KBM-7 (cell line): ENCODE data around the gene CUL4A.

ENCODE experiments used
- DNase-seq: peaks from one replicate; pipeline ENCODE4 v3.0.0-alpha.2; 2015
- in situ Hi-C: fragments of 300-500 bp; cut with MboI; formaldehyde crosslinking; loops from 2 replicates; pipeline ENCODE4 v1.14.3; 2020; ENCODE audit warnings: low sequenced_read_pairs, low pct_unique_long_range_greater_than_20kb, mixed read lengths

Gene CUL4A

DNA sequence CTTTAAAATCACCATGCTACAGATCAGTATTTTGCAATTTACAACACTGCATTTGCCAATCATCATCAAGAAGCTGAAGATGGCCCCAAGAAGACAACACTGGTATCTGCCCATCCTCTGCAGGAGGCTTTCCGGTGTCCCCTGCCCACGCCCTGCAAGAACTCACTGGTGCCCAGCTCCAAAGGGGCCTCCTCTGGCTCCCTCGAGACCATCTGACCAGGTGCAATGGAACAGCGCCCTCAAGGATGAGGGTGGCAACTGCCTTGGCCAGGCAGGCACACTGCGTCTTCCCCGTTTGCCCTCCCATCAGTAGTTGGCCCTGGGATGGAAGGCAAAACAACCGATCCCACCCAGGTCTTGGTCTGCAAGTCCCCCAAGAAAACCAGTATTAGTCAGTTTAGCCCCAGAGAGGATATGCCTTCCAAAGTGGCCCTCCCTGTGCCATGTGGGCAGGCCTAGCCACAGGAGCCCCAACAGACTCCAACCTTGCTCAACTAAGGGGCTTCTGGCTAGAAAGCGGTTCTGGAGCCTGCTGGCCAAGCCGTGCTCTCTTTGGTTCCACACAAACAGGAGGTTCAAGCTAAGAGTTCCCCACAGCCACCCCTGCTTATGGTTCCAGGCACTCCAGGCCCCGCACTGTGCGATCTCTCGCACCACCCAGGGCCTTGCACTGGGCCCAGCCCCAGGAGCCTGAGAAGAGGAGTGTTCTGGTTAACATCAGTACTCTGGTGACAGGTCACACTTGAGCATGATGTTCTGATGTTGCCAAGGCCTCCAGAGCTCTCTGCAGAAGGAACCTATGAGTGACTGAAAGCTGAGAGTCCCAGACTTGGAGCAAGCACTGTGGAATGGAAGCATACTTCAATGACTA lies 5.7 kb upstream of the CUL4A start:
- DNase-seq, result no peak
- in situ Hi-C loops, result no loop called here

DNA sequence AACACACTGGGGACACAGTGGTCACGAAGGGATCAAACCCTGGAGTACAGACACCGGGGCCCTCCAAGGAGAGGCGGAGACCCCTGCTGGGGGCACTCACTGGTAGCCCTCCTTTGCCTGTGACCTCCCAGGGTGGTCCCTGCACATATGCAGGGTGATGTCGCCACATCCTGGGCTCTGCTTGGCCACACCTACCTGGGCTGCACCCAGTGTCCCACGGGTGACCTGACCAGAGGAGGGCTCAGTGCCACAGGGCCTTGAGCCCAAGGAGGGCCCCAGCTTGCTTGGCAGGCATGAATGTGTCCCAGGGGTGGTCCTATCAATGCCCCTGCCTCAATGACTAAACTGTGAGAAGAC lies 5.1 kb upstream of the CUL4A start:
- in situ Hi-C loops, result no loop called here
- no peak for DNase-seq

DNA sequence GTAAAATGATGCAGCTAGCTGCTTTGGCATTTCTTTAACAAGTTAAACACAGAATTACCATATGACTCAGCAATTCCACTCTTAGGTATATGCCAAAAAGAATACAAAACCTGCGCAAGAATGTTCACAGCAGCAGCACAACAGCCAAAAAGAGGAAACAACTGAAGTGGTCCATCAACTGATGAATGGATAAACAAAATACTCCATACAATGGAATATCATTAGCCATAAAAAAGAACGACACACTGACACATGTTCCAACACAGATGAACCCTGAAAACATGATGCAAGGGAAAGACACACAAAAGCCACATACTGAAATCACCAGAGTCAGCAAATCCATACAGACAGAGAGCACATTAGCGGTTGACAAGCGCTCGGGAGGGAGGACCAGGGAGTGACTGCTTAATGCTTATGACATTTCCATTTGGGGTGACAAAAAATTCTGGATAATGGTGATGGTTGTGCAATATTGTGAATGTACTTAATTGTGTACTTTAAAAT lies 3.9 kb upstream of the CUL4A start:
- in situ Hi-C loops, result no loop called here
- no peak for DNase-seq

DNA sequence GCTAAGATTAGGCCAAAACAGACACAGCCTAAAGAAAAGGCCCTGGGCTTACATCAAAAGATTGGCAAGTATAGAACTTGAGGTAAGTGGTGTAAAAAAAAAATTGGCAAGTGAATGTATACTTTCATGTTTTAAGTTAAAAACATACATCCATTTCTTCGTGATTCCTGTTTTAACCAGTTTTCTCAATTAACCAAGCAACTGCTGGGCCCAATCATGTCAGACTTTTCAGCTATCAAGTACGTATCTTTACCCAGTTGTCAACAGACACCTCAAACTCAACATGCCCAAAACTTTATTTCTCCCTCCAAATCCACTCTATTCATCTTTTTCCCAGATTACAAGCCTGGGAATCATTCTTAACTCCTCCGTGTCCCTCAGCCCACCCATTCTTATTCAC lies 2.0 kb upstream of the CUL4A start:
- in situ Hi-C loops, result no loop called here
- DNase-seq, result no peak

DNA sequence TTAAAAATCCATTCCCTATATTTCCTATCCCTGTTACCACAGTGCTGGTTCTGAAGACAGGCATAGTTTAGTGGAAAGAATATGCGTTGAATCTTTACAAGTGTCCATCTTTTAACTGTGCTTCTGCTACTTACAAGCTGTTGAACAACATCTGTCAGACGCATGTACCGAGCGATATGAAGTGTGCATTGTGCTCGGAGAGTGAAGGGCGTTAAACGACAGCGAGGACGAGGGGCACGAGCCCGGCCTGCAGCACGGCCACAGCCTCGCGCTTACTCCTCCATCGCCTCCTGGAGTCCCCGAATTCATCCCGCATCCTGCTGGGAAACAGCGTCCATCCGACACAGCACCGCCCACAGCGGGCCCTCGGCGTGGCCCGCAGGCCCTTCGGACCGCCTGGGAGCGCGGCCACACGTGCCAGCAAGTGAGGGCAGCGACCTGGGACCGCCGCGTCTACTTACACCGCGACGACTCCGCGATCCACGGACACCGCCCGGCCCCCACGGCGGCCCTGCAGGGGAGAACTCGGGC lies 1.5 kb upstream of the CUL4A start:
- in situ Hi-C loops, result no loop called here
- DNase-seq, result peak; percentile 52

DNA sequence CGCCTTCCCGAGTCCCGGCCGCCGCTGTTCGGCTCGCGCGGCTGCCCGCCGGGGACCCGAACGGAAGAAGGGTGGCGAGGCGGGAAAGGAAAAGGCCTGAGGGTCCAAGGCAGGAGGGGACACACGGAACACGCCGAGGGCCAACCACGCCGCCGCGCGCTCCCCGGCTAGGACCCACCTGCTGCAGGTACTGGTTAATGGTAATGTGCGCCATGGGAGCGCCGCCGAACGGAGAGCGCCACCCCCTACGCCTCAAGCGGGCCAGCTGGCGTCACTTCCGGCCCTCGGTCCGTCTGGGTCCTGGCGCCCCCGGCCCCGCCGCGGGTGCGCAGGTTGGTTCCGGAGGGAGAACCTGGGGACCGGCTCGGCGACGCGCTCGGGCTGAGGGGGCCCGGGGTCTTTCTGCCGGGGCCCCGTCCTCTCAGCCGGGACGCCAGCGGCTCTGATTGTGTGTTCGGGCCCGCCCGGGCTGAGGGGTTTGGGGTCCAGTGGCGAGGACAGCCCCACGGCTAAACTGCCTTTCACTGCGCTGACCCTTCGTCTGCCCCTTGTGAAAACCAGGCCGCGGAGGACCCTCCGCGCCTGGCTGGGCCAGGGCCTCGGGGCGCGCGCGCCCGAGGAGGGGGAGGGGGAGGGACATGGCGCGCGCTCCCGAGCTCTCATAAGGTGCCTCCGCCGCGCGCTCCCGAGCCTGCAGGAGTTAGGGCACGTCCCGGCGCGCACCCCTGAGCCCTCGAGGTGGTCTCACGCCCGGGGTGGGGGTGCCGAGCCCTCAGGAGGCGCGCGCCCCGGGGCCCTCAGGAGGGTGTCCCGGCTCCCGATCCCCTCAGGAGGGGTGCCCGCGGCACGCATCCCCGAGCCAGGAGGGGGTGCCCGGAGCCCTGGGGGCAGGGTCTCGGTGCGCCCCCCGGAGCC lies 735 bp upstream of the CUL4A start, which contains the start of gene PCID2:
PCID2 (minus strand) TSS at position 249 of the 915 bp plus-strand sequence; CDS start at position 214, 35 bp downstream.
- peak; percentile 90 for DNase-seq
- in situ Hi-C loops, result no loop called here

DNA sequence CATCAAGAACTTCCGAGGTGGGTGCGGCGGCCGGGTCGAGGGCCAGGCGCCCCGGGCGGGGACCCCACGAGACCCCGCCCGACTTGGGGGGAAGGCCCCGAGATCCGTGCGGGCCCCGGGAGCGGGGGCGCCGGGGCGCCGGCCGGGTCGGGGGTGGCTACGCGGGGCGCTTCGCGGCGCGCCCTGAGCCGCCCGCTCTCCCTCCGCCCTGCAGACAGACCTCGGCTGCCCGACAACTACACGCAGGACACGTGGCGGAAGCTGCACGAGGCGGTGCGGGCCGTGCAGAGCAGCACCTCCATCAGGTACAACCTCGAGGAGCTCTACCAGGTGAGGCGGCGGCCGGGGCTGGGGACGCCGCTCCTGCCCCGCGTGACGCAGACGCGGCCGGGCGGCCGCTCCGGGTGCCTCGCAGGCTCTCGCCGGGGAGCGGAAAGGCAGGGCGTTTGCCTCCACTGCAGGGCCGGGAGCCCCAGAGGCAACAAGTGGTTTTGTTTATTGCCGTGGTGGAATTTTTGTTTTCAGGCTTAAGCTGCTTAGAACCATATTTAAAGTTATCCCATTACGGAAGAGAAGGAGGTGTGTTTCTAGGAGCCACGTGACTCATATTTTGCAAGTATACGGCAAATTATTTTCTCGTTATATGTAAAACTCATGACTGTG lies 477 bp downstream of the CUL4A start:
- DNase-seq, result peak; percentile 59
- in situ Hi-C loops, result no loop called here

DNA sequence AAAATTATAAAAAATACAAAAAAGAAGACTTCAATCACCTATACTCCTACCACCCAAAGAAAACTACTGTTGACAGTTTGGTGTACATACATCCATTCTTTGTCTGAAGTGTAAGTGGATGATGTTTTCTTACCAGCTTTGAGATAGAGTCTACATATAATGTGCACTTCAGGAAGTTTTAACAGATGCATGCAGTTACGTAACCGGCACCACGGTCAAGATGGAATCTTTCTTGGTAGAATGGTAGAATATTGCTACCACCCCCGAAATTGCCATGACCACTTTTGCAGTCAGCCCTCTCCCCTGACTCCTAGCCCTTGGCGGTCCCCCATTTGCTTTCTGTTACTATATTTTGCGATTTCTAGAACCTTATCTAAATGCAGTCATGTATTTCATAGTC lies 1.4 kb downstream of the CUL4A start:
- in situ Hi-C loops, result no loop called here

DNA sequence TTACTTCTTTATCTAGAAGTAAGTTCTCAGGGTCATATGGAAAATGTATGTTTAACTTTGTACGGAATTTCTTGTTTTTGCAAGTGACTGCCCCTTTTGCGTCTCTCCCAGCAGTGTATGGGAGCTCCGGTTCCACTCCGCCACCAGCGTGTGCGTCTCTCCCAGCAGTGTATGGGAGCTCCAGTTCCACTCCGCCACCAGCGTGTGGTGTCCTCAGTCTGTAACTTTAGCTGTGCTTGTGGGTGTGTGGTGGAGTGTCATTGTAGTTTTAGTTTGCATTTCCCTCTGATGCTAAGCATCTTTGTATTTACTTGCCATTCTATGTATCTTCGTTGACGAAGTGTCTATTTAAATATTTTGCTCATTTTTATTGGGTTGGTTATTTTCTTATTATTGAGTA lies 2.4 kb downstream of the CUL4A start:
- in situ Hi-C loops, result no loop called here
- peak; percentile 44 for DNase-seq

More for the DNA sequence above, 1.4 kb downstream of the CUL4A start:
- no peak for DNase-seq

DNA sequence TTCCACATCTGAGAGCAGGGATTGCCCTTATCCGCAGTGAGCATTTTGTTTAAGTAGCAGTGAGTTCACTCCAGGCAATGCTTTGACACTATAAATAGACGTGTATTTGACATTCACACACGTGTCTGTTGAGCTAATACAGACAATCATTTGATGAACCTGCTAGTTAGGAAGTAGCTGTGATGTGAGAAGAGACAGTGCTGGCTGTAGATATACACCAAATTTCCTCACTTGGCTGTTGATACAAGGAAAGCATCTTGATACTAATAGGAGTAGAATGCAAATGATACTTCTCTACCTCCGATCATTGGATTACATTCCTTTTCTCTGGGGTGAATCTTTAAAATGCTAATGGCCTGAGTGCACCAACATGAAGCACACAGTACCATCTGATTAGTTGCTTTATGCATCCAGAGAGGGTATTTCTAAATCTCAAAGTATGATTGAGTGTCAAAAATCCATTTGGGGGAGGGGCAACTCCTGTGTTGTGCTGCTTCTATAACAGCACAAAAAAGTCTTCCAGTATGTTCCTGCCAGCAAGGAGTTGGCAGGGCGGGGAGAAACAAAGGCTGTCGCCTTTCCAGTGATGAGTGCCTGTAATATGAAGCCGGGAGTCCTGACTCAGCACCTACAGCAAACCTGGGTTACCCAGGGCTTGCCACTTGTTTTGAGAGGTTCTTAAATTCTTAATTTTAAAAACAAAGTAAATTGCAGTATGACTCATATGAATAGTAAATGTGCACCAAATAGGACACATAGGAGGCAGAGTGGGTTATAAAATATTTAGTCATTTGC lies 7.0 kb downstream of the CUL4A start:
- no peak for DNase-seq
- in situ Hi-C loops, result no loop called here

DNA sequence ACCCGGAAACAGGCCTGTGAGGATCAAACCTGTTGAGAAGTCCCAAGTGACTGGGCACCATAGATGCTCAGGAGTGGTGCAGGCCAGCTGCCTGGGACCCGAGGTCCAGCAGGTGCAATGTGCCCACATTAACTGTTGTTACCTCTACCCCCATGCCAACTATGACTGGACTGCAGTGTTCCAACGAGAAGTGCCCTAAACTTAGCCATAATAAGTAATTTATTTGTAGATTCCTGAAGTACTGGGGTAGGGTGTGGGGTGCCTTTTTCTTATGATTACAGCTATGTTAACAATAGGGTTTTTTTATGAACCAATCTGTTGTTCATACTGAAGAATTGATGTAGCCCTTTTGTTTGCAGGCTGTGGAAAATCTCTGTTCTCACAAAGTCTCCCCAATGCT lies 9.2 kb downstream of the CUL4A start:
- in situ Hi-C loops, result no loop called here
- DNase-seq, result no peak

DNA sequence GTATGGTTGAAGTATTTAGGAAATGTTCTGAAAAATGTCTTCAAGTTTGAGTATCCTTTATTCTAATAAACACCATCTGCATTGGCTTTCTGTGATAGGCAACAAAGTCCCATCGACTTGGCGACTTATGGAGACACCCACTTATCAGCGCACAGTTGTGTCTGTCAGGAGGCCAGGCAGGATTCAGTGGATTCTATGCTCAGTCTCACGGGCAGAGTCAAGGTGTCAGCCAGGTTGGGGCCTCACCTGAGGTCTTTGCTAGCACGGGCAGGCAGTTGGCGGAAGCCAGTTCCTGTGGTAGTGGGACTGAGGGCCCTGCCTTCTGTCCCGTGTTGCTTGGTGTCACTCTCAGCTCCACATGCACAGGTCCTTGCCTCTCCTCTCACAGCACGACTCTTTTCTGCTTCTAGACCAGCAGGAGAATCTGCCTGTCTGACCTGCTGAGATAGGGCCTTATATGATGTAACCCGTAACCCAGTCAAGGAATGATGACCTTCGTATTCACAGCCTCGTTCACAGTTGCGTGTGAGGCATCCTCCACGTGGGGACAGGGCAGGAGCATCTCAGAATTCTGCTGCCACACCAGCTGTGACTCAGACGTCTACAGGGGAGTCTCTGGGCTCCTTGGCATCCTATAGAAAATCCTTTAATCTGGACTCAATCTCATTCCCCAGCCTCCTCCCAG lies 10.0 kb downstream of the CUL4A start:
- in situ Hi-C loops, result no loop called here
- DNase-seq, result no peak

DNA sequence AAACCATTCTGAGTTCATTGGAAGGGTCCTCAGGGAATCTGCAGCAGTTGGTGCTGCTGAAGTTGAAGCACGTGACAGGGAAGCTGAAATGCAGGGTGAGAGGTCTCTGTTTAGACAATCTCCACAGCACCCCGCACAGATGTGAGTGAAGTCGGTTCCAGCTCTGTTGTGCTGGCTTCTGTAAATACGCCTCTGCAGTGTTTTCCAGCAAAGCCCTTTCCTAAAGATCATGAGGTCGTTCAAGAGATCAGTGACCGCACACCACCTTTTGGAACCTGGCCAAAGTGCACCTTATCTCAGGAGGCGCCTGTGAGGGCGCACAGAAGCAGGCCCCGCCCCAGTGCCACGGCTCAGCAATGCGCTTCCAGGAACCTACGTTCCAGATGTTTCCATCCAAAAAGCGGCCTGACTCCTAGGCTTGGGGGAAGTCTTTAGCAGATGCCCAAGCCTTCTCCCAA lies 10.8 kb downstream of the CUL4A start:
- in situ Hi-C loops, result no loop called here
- DNase-seq, result no peak

DNA sequence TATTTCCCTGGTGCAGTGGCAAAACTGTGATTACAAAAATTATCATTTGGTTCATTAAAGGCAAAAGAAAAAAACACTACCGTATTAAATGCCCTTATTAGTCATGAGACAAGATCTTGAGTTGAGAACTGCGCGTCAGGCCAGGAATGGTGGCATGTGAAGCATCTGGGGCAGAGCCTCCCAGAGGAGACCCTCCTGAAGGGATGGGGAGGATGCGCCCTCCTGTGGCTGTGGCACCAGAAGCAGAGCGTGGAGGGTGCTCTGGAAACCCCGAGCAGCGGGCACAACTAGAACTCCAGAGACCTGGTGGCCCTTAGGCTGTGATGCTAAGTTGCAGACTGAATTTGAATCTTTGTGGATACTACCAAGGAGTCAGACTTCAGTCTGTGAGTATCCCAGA lies 11.5 kb downstream of the CUL4A start:
- DNase-seq, result no peak
- in situ Hi-C loops, result no loop called here

DNA sequence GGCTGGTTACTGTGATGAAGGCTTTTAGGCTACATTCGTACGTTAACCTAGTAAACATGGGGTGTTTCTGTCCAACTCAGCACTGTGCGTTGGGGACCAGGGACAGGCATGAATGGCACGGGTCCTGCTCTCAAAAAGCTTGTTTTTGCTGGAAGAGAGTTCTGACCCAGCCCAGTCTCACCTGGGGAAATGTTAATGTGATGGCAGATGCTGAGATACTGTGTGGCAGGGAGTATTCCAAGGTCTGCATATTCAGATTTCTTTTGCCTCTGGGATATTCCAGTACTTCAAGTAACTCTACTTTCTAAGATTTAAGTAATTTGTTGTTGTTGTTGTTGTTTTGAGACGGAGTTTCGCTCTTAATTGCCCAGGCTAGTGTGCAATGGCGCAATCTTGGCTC lies 13.7 kb downstream of the CUL4A start:
- in situ Hi-C loops, result no loop called here

DNA sequence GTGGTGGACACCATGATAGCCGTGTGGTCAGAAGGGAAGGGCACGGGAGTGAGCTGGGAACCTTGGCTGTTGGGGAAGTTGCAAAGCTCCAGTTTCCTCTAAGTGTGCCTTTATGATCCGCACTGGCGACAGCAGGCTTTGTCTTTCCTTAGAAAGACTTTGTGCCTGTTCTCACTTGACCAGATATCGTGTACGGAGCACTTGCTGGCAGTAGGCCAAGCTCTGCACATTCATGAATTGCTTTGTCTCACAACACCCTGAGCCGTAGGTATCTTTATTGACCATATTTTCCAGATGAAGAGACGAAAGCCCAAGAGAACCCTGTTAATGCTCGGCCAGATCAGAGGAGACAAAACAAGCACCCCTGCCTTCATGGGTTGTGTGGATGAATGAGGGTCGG lies 15.1 kb downstream of the CUL4A start:
- in situ Hi-C loops, result no loop called here
- no peak for DNase-seq

More for the DNA sequence above, 13.7 kb downstream of the CUL4A start:
- DNase-seq, result no peak

DNA sequence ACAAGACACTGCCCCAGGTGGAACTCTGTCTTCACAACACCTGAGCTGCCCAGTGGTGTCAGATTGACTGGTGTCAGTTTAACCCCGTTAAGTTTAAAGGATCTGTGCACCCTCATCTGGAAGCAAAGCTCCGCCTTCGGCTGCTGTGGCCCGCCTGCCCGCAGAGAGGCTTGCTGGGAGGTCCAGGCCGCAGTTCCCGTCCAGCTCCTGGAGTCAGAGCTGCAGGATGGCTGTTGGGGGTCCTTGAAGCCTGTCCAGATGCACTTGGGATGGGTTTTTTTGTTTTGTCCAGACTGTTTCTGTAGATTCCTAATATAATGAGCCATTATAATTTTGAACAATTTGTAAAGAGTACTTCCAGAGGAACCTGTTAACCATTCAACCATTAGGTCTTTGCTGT lies 16.1 kb downstream of the CUL4A start:
- no peak for DNase-seq
- in situ Hi-C loops, result no loop called here

DNA sequence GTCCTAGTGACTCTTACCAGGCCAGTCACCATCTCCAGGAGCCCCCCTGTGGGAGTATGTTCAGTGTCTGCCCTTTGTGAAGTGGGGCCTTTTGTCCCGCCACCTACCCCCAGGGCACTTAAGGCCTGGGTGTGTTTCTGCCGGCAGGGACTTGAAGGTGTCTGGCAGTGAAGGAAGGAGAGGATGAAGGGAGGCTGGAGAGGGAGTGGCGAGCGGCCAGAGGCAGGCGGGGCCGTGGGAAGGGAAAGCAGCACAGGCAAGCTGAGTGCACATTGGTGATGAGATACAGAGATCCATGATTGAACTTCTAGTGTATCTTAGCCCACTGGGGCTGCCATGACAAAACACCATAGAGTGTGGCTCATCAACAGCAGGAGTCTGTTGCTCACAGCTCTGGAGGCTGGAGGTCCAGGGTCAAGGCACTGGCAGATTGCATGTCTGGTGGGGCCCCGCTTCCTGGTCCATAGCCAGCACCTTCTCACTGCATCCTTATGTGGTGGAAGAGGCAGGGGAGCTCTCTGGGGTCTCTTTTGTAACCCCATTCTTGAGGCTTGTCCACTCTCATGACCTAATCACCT lies 17.5 kb downstream of the CUL4A start:
- no peak for DNase-seq
- in situ Hi-C loops, result no loop called here
